HCT116 (cell line): ENCODE measurements around the gene DHX15. TPM values are rescaled to one million over a fixed set of nuclear protein-coding genes. Genes with fewer than 3 reads are reported as not detected.

Experiments
- ATAC-seq: fragments of 200-7000 bp; cut with Tn5 transposase; 2 replicates; pipeline ENCODE4 v1.9.1; 2020; ENCODE audit warnings: mild to moderate bottlenecking, moderate library complexity
- BruUV-seq: library from RNA; stranded (reverse); fragments of 400-500 nt; replicated peaks from 2 replicates; lab custom pipeline; 2021; lab: Mats Ljungman, UMichigan
- CTCF ChIA-PET: fragments of 300-600 bp; sonication (Branson Sonifier 250); formaldehyde crosslinking; loops from one replicate; lab custom pipeline; 2021; ENCODE audit warnings: antibody characterized with exemption; lab: Charles Lee
- POLR2A ChIA-PET: fragments of 300-600, 350-600 bp; sonication (Branson Sonifier 250); formaldehyde crosslinking; loops from one replicate; lab custom pipeline; 2021; ENCODE audit warnings: antibody characterized with exemption; lab: Charles Lee
- RAD21 ChIA-PET, 2 experiments: fragments of 300-600 bp; sonication (Branson Sonifier 250); formaldehyde crosslinking; loops; one replicate each; lab custom pipeline; 2023; ENCODE audit warnings: low total read pairs in 2 of 2; ENCODE audit not compliant: uncharacterized antibody in 2 of 2, unreplicated experiment in 2 of 2, low non-redundant PET in 1 of 2; lab: Charles Lee
- DNase-seq: peaks from one replicate; pipeline ENCODE4 v3.0.0-alpha.2; 2010; ENCODE audit warnings: low read depth, low spot score
- H2AFZ ChIP-seq: fragments of 200-600 bp; shearing (Covaris generic), sonication (generic); 2 replicates; pipeline ENCODE4 v1.6.1; 2017; ENCODE audit warnings: low read depth, mixed run types, mixed read lengths, antibody characterized with exemption, low read length; ENCODE audit not compliant: poor library complexity, severe bottlenecking
- H3K27ac ChIP-seq: 2 replicates; pipeline ENCODE4 v1.5.1; 2012; ENCODE audit warnings: low read depth, low read length
- H3K27me3 ChIP-seq: fragments of 200-600 bp; sonication (generic); 2 replicates; pipeline ENCODE4 v1.6.1; 2016; ENCODE audit warnings: mixed run types, low read length, mixed read lengths; ENCODE audit not compliant: insufficient read depth
- H3K36me3 ChIP-seq, 2 experiments: fragments of 200-500 bp in 1 of 2; fragments of 200-600 bp in 1 of 2; sonication (Bioruptor generic) in 1 of 2; sonication (generic) in 1 of 2; 2 replicates each; pipeline versions ENCODE4 v1.5.1 to v1.6.1; 2014 to 2016; ENCODE audit warnings: low read length in 2 of 2, inconsistent platforms in 1 of 2, mixed read lengths in 1 of 2, mixed run types in 1 of 2; ENCODE audit not compliant: insufficient read depth in 2 of 2, control insufficient read depth in 1 of 2
- H3K4me1 ChIP-seq, 2 experiments: fragments of 200-600 bp in 1 of 2; sonication (generic) in 1 of 2; 2 replicates each; pipeline versions ENCODE4 v1.5.1 to v1.6.1; 2012 to 2017; ENCODE audit warnings: low read length in 2 of 2, inconsistent platforms in 1 of 2, mild to moderate bottlenecking in 1 of 2, mixed read lengths in 1 of 2, mixed run types in 1 of 2, moderate library complexity in 1 of 2; ENCODE audit not compliant: insufficient read depth in 2 of 2, control insufficient read depth in 1 of 2
- H3K4me2 ChIP-seq: fragments of 200-600 bp; sonication (generic); 2 replicates; pipeline ENCODE4 v1.6.1; 2017; ENCODE audit warnings: mixed run types, low read length, mixed read lengths
- H3K4me3 ChIP-seq, 2 experiments: fragments of 200-600 bp in 1 of 2; sonication (generic) in 1 of 2; replicated peaks in 1 of 2; 2 replicates each; pipeline ENCODE4 v1.5.1; 2011 to 2016; ENCODE audit warnings: low read length in 2 of 2, control low read depth in 1 of 2, low read depth in 1 of 2, mild to moderate bottlenecking in 1 of 2, mixed read lengths in 1 of 2, mixed run types in 1 of 2
- H3K79me2 ChIP-seq: fragments of 200-600 bp; sonication (generic); 2 replicates; pipeline ENCODE4 v1.6.1; 2017; ENCODE audit warnings: mild to moderate bottlenecking, mixed run types, low read length, moderate library complexity, mixed read lengths; ENCODE audit not compliant: insufficient read depth
- H3K9ac ChIP-seq: fragments of 200-600 bp; sonication (generic); 2 replicates; pipeline ENCODE4 v1.6.1; 2016; ENCODE audit warnings: low read length, mixed read lengths
- H3K9me2 ChIP-seq: fragments of 200-600 bp; sonication (generic), shearing (Covaris generic); 2 replicates; pipeline ENCODE4 v1.6.1; 2017; ENCODE audit warnings: mixed run types, mild to moderate bottlenecking, moderate library complexity; ENCODE audit not compliant: insufficient read depth
- H3K9me3 ChIP-seq, 2 experiments: fragments of 200-500 bp in 1 of 2; fragments of 200-600 bp in 1 of 2; sonication (Bioruptor generic) in 1 of 2; sonication (generic) in 1 of 2; 2 replicates each; pipeline ENCODE4 v1.6.1; 2014 to 2017; ENCODE audit warnings: low read length in 2 of 2, mixed read lengths in 2 of 2, inconsistent platforms in 1 of 2, low read depth in 1 of 2, mild to moderate bottlenecking in 1 of 2, mixed run types in 1 of 2, moderate library complexity in 1 of 2; ENCODE audit not compliant: control insufficient read depth in 1 of 2, insufficient read depth in 1 of 2
- H4K20me1 ChIP-seq: fragments of 200-600 bp; sonication (generic), shearing (Covaris generic); 2 replicates; pipeline ENCODE4 v1.6.1; 2017; ENCODE audit warnings: mixed run types, mild to moderate bottlenecking, moderate library complexity; ENCODE audit not compliant: insufficient read depth
- CBX3 ChIP-seq: IDR thresholded peaks from 2 replicates; pipeline ENCODE4 v1.6.1; 2012; ENCODE audit warnings: low read depth
- EZH2phosphoT487 ChIP-seq: fragments of 200-600 bp; IDR thresholded peaks from 2 replicates; pipeline ENCODE4 v1.6.1; 2018; ENCODE audit warnings: antibody characterized with exemption, borderline replicate concordance
- FOSL1 ChIP-seq: IDR thresholded peaks from 2 replicates; pipeline ENCODE4 v1.6.1; 2012; ENCODE audit warnings: low read depth
- JUND ChIP-seq: IDR thresholded peaks from 2 replicates; pipeline ENCODE4 v1.6.1; 2012
- POLR2AphosphoS5 ChIP-seq: IDR thresholded peaks from 2 replicates; pipeline ENCODE4 v1.6.1; 2011; ENCODE audit warnings: mild to moderate bottlenecking, low read depth, low read length, moderate library complexity
- SIN3A ChIP-seq: IDR thresholded peaks from 2 replicates; pipeline ENCODE4 v1.6.1; 2012; ENCODE audit warnings: low read depth
- SP1 ChIP-seq: IDR thresholded peaks from 2 replicates; pipeline ENCODE4 v1.6.1; 2012; ENCODE audit warnings: low read depth
- ZFX ChIP-seq: fragments of 450-650 bp; IDR thresholded peaks from 2 replicates; pipeline ENCODE4 v1.6.1; 2017
- ZNF274 ChIP-seq: fragments of 200-500 bp; sonication (Bioruptor generic); IDR thresholded peaks from 2 replicates; pipeline ENCODE4 v1.6.1; 2014; ENCODE audit warnings: mild to moderate bottlenecking, low read depth, low read length, inconsistent platforms
- intact Hi-C: fragments of 100-400 bp; cut with micrococcal nuclease; formaldehyde crosslinking; loops from 2 replicates; pipeline ENCODE4 v1.10.0; 2022
- total RNA-seq: library from RNA; stranded (reverse); gene quantifications from one replicate; pipeline ENCODE4 v1.2.1, GENCODE V29; 2021; ENCODE audit not compliant: unreplicated experiment
- TF ChIP-seq, protein P1 (sequence below): IDR thresholded peaks from 2 replicates; pipeline ENCODE4 v1.6.1; 2012
- TF ChIP-seq, protein P2 (sequence below): IDR thresholded peaks from 2 replicates; pipeline ENCODE4 v1.6.1; 2011; ENCODE audit warnings: mild to moderate bottlenecking, low read length, moderate library complexity; ENCODE audit not compliant: insufficient replicate concordance; ENCODE audit errors: extremely low read depth
- TF ChIP-seq, protein P3 (sequence below): IDR thresholded peaks from 2 replicates; pipeline ENCODE4 v1.6.1; 2012; ENCODE audit warnings: low read depth
- TF ChIP-seq, protein P4 (sequence below), 3 experiments: fragments of 200-600 bp in 1 of 3; sonication (generic) in 1 of 3; IDR thresholded peaks in 2 of 3; conservative IDR thresholded peaks in 1 of 3; 2 replicates each; pipeline ENCODE4 v1.5.1; 2012 to 2017; ENCODE audit warnings: low read depth in 2 of 3, low read length in 2 of 3, antibody characterized with exemption in 1 of 3, borderline replicate concordance in 1 of 3, control low read depth in 1 of 3, mild to moderate bottlenecking in 1 of 3, mixed read lengths in 1 of 3, mixed run types in 1 of 3, moderate library complexity in 1 of 3; ENCODE audit not compliant: insufficient read depth in 1 of 3
- TF ChIP-seq, protein P5 (sequence below): IDR thresholded peaks from 2 replicates; pipeline ENCODE4 v1.6.1; 2012

Gene DHX15
- total RNA-seq, 1 experiment from 2014 or later, result 195 TPM

DNA sequence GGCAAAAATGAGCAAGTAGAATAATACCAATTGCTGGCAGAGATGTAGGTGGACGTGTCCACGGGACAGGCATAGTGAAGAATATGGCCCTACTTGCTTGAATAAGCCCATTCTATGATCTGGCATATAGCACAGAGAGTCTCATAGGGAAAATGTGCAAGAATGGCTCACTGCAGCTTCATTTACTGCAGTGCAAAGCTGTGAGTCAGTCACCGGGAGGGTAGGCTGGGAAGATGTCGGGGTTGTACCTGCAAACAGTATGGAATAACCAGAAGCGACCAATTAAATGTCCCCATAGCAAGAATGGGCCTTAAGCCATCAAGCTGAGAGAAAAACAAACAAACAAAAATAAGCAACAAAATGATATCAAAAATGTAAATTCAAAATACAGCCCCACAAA, 74.3 kb downstream of the DHX15 start:
- Histone ChIP-seq H3K27ac (no peak overlapping the region), H3K27me3 (no peaks in the 10 kb centered on the region), H3K9me2 (no peaks in the 10 kb centered on the region), H3K9ac (no peak overlapping the region), H3K4me2 (no peak overlapping the region), H2AFZ (no peak overlapping the region), H3K36me3 (peaks cover 0 to 6% of the 10 kb centered on the region in 2 experiments; a peak in 1 of 4 replicates), H3K4me1 (no peaks in the 10 kb centered on the region), H3K79me2 (no peaks in the 10 kb centered on the region), H4K20me1 (peaks cover 8% of the 10 kb centered on the region; the same call in 1 of the 2 replicates), H3K9me3 (no peaks in the 10 kb centered on the region), H3K4me3 (no peak overlapping the region)
- POLR2A ChIA-PET, result no interaction called here
- intact Hi-C loops, result no loop called here
- DNase-seq (no peak), ATAC-seq (no peak)
- no TSS peak for BruUV-seq
- CTCF ChIA-PET, result no interaction called here
- RAD21 ChIA-PET, result no interaction called here
- TF ChIP-seq, protein P1, sequence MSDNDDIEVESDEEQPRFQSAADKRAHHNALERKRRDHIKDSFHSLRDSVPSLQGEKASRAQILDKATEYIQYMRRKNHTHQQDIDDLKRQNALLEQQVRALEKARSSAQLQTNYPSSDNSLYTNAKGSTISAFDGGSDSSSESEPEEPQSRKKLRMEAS, result no peak
- TF ChIP-seq EZH2phosphoT487 (no peak), JUND (no peak), ZNF274 (no peak), SIN3A (no peak), ZFX (no peak), SP1 (no peak), CBX3 (no peak), FOSL1 (no peak), POLR2AphosphoS5 (no peak)
- TF ChIP-seq, protein P2, sequence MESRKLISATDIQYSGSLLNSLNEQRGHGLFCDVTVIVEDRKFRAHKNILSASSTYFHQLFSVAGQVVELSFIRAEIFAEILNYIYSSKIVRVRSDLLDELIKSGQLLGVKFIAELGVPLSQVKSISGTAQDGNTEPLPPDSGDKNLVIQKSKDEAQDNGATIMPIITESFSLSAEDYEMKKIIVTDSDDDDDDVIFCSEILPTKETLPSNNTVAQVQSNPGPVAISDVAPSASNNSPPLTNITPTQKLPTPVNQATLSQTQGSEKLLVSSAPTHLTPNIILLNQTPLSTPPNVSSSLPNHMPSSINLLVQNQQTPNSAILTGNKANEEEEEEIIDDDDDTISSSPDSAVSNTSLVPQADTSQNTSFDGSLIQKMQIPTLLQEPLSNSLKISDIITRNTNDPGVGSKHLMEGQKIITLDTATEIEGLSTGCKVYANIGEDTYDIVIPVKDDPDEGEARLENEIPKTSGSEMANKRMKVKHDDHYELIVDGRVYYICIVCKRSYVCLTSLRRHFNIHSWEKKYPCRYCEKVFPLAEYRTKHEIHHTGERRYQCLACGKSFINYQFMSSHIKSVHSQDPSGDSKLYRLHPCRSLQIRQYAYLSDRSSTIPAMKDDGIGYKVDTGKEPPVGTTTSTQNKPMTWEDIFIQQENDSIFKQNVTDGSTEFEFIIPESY, result no peak
- TF ChIP-seq, protein P3, sequence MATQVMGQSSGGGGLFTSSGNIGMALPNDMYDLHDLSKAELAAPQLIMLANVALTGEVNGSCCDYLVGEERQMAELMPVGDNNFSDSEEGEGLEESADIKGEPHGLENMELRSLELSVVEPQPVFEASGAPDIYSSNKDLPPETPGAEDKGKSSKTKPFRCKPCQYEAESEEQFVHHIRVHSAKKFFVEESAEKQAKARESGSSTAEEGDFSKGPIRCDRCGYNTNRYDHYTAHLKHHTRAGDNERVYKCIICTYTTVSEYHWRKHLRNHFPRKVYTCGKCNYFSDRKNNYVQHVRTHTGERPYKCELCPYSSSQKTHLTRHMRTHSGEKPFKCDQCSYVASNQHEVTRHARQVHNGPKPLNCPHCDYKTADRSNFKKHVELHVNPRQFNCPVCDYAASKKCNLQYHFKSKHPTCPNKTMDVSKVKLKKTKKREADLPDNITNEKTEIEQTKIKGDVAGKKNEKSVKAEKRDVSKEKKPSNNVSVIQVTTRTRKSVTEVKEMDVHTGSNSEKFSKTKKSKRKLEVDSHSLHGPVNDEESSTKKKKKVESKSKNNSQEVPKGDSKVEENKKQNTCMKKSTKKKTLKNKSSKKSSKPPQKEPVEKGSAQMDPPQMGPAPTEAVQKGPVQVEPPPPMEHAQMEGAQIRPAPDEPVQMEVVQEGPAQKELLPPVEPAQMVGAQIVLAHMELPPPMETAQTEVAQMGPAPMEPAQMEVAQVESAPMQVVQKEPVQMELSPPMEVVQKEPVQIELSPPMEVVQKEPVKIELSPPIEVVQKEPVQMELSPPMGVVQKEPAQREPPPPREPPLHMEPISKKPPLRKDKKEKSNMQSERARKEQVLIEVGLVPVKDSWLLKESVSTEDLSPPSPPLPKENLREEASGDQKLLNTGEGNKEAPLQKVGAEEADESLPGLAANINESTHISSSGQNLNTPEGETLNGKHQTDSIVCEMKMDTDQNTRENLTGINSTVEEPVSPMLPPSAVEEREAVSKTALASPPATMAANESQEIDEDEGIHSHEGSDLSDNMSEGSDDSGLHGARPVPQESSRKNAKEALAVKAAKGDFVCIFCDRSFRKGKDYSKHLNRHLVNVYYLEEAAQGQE, result no peak
- TF ChIP-seq, protein P4, sequence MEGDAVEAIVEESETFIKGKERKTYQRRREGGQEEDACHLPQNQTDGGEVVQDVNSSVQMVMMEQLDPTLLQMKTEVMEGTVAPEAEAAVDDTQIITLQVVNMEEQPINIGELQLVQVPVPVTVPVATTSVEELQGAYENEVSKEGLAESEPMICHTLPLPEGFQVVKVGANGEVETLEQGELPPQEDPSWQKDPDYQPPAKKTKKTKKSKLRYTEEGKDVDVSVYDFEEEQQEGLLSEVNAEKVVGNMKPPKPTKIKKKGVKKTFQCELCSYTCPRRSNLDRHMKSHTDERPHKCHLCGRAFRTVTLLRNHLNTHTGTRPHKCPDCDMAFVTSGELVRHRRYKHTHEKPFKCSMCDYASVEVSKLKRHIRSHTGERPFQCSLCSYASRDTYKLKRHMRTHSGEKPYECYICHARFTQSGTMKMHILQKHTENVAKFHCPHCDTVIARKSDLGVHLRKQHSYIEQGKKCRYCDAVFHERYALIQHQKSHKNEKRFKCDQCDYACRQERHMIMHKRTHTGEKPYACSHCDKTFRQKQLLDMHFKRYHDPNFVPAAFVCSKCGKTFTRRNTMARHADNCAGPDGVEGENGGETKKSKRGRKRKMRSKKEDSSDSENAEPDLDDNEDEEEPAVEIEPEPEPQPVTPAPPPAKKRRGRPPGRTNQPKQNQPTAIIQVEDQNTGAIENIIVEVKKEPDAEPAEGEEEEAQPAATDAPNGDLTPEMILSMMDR (IDR thresholded peaks at IDR 0.05 in 2 of 3, conservative IDR thresholded peaks at IDR 0.05 in 1 of 3; ENCODE audit: borderline replicate concordance in 1 of 3, insufficient read depth in 1 of 3, low read depth in 2 of 3, low read length in 2 of 3), result no peak
- TF ChIP-seq, protein P5, sequence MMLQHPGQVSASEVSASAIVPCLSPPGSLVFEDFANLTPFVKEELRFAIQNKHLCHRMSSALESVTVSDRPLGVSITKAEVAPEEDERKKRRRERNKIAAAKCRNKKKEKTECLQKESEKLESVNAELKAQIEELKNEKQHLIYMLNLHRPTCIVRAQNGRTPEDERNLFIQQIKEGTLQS, result no peak
